HG03520 (cell line): ENCODE data around the gene TMEM181.
"Not testable (repeated sequence)": the region's sequence is repeated elsewhere in the genome, so short reads cannot be mapped to it uniquely, and the experiment has no call there.

Source experiments
- ATAC-seq: cut with Tn5 transposase; IDR thresholded peaks from one replicate; pipeline ENCODE4 v1.9.1; 2021; ENCODE audit warnings: mild to moderate bottlenecking, moderate library complexity; ENCODE audit not compliant: unreplicated experiment

The TMEM181 gene

GRCh38 chr6:158654498-158654897 lies 94.6 kb downstream of the TMEM181 start:
- no peak for ATAC-seq

GRCh38 chr6:158654960-158655489 lies 95.1 kb downstream of the TMEM181 start:
- no peak for ATAC-seq

GRCh38 chr6:158655569-158656450 lies 95.9 kb downstream of the TMEM181 start:
- ATAC-seq, result no peak

GRCh38 chr6:158656986-158657385 lies 97.1 kb downstream of the TMEM181 start:
- not testable (repeated sequence) for ATAC-seq

GRCh38 chr6:158660333-158660754 lies 100.5 kb downstream of the TMEM181 start:
- no peak for ATAC-seq

- no peak for ATAC-seq
These were observed 101.3 kb downstream of the TMEM181 start for GRCh38 chr6:158661156-158661685.

GRCh38 chr6:158662607-158662953 lies 102.7 kb downstream of the TMEM181 start:
- no peak for ATAC-seq

- no peak for ATAC-seq
These were observed 103.2 kb downstream of the TMEM181 start for GRCh38 chr6:158662954-158663624.

GRCh38 chr6:158663625-158664165 lies 103.8 kb downstream of the TMEM181 start:
- ATAC-seq, result no peak

- ATAC-seq, result no peak
These were observed 105.4 kb downstream of the TMEM181 start for GRCh38 chr6:158665332-158665731.

GRCh38 chr6:158666628-158667359 lies 106.9 kb downstream of the TMEM181 start:
- no peak for ATAC-seq

- no peak for ATAC-seq
These were observed 107.6 kb downstream of the TMEM181 start for GRCh38 chr6:158667360-158667981.

GRCh38 chr6:158668707-158669103 lies 108.8 kb downstream of the TMEM181 start:
- ATAC-seq, result no peak

GRCh38 chr6:158669145-158670035 lies 109.5 kb downstream of the TMEM181 start:
- no peak for ATAC-seq

GRCh38 chr6:158672119-158672518 lies 112.2 kb downstream of the TMEM181 start:
- ATAC-seq, result not testable (repeated sequence)

GRCh38 chr6:158672726-158673125 lies 112.8 kb downstream of the TMEM181 start:
- ATAC-seq, result no peak

GRCh38 chr6:158674342-158675131 lies 114.6 kb downstream of the TMEM181 start:
- no peak for ATAC-seq

- not testable (repeated sequence) for ATAC-seq
These were observed 117.2 kb downstream of the TMEM181 start for GRCh38 chr6:158677094-158677493.
